ENCODE results near the gene BPIFA1.

DNA sequence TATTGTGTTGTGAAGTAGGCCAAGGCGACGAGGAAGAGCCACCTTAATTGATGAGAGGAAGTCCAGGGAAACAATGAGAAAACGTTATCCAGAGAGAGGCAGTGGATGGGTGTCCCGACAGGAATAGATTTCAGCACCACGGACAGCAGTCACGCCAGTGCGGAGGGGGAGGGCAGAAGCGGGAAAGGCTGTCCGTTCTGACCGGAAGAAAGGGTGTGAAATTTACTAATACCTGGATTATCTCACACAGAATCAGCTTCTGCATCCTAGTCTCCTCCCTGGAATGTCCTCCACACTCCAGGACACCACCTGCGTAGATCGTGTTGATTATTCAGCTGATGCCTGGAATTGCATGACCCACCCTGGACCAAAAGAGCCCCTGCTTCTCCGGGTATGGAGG, 26.0 kb upstream of the BPIFA1 start:
- TF ChIP-seq, protein P1, sequence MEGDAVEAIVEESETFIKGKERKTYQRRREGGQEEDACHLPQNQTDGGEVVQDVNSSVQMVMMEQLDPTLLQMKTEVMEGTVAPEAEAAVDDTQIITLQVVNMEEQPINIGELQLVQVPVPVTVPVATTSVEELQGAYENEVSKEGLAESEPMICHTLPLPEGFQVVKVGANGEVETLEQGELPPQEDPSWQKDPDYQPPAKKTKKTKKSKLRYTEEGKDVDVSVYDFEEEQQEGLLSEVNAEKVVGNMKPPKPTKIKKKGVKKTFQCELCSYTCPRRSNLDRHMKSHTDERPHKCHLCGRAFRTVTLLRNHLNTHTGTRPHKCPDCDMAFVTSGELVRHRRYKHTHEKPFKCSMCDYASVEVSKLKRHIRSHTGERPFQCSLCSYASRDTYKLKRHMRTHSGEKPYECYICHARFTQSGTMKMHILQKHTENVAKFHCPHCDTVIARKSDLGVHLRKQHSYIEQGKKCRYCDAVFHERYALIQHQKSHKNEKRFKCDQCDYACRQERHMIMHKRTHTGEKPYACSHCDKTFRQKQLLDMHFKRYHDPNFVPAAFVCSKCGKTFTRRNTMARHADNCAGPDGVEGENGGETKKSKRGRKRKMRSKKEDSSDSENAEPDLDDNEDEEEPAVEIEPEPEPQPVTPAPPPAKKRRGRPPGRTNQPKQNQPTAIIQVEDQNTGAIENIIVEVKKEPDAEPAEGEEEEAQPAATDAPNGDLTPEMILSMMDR (IDR thresholded peaks at IDR 0.05; ENCODE audit: borderline replicate concordance, extremely low read depth, low read length, poor library complexity, severe bottlenecking) = no peak
- TF ChIP-seq EZH2 (IDR thresholded peaks at IDR 0.05; ENCODE audit: borderline replicate concordance, low read depth, low read length, severe bottlenecking) = no peak

Measured in DND-41 (cell line).